Right atrium auricular region (tissue), 2 donors: ENCODE results near the gene GRIK1. TPM values are rescaled to one million over a fixed set of nuclear protein-coding genes. Genes with fewer than 3 reads are reported as not detected.

ENCODE experiments used
- DNase-seq: peaks from one replicate; pipeline ENCODE4 v3.0.0-alpha.2; 2019; ENCODE audit warnings: low spot score
- H3K27ac ChIP-seq, 2 donors: fragments of 200-600 bp; sonication (generic); 1 replicate in 1 of 2; 2 replicates in 1 of 2; pipeline ENCODE4 v1.5.1; 2016 to 2019
- H3K27me3 ChIP-seq, 2 donors: fragments of 200-600 bp; sonication (generic); one replicate each; pipeline versions ENCODE4 v1.5.1 to v1.6.0; 2017 to 2019
- H3K36me3 ChIP-seq: fragments of 200-600 bp; sonication (generic); one replicate; pipeline ENCODE4 v1.5.1; 2016
- H3K4me1 ChIP-seq, 2 donors: fragments of 200-600 bp; sonication (generic); one replicate each; pipeline versions ENCODE4 v1.5.1 to v1.6.0; 2017 to 2019
- H3K4me3 ChIP-seq, 2 donors: fragments of 200-600 bp; sonication (generic); 1 replicate in 1 of 2; 2 replicates in 1 of 2; pipeline ENCODE4 v1.5.1; 2017 to 2019; ENCODE audit warnings: mild to moderate bottlenecking in 1 of 2, moderate library complexity in 1 of 2
- H3K9me3 ChIP-seq, 2 donors: fragments of 200-600 bp; sonication (generic); one replicate each; pipeline ENCODE4 v1.5.1; 2019
- CTCF ChIP-seq, 2 donors: fragments of 200-600 bp; sonication (generic); IDR thresholded peaks; one replicate each; pipeline ENCODE4 v1.5.1; 2019; ENCODE audit warnings: antibody characterized with exemption in 2 of 2
- total RNA-seq, 2 donors: library from RNA; depleted of rRNA; stranded (reverse); fragments of >200 nt; gene quantifications; one replicate each; pipeline ENCODE4 v1.1.0, GENCODE V29; 2016

GRIK1 gene
- total RNA-seq, 2 donors from 2014 or later: not detected

GRCh38 chr21:29710498-29710897, 229.3 kb downstream of the GRIK1 start:
- H3K27me3 ChIP-seq: no peaks in the 10 kb centered on the region
- H3K27ac ChIP-seq: no peak overlapping the region
- H3K9me3 ChIP-seq: no peaks in the 10 kb centered on the region
- no peak for DNase-seq
- H3K4me3 ChIP-seq: no peak overlapping the region
- no peaks in the 10 kb centered on the region for H3K36me3 ChIP-seq
- no peaks in the 10 kb centered on the region for H3K4me1 ChIP-seq
- no peak for TF ChIP-seq CTCF (IDR thresholded peaks at IDR 0.05)

- H3K4me3 ChIP-seq: no peak overlapping the region
Observed at GRCh38 chr21:29708401-29708800, 231.4 kb downstream of the GRIK1 start.

DNA sequence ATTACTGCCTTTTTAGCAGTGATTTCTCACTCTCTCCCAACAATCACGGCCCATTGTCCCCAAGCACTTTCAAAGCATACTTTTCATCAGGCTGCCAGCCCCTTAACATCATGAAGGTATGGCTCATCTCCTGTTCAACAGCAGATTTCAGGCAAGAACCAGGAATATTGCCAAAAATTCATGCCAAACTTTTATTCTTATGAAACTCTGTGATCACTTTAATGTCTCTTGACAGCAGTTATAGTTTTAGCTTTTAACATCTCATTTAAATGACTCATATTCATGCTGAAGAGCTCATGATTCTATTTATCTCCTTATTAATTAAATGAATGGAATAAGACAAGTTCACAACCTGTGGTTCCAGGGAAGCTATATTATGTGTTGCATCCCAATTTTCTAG, 235.1 kb downstream of the GRIK1 start:
- no peak for TF ChIP-seq CTCF (IDR thresholded peaks at IDR 0.05)
- no peaks in the 10 kb centered on the region for H3K27me3 ChIP-seq

More at GRCh38 chr21:29708401-29708800, 231.4 kb downstream of the GRIK1 start:
- Histone ChIP-seq H3K9me3 (no peaks in the 10 kb centered on the region), H3K36me3 (no peaks in the 10 kb centered on the region), H3K27me3 (no peaks in the 10 kb centered on the region), H3K27ac (no peak overlapping the region), H3K4me1 (no peaks in the 10 kb centered on the region)
- no peak for TF ChIP-seq CTCF (IDR thresholded peaks at IDR 0.05)
- DNase-seq: no peak

DNA sequence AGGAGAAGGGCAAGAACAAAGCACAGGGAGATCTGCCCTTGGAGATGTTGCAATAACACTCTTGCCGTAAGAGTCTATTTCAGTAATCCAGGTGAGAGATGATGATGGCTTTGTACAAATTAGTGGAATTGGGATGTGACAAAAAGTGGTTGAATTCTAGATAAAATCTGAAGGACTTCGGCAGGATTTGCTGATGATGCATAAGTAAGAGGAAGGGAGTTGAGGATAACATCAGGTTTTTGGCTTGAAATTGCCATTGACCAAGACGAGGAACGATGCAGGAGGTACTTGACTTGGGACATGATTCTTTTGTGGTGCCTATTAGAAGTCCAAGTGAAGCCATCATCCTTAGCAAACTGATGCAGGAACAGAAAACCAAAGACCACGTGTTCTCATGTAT, 238.1 kb downstream of the GRIK1 start:
- Histone ChIP-seq H3K36me3 (no peaks in the 10 kb centered on the region), H3K27me3 (no peaks in the 10 kb centered on the region), H3K9me3 (no peaks in the 10 kb centered on the region), H3K27ac (no peak overlapping the region), H3K4me1 (no peaks in the 10 kb centered on the region), H3K4me3 (no peak overlapping the region)
- TF ChIP-seq CTCF (IDR thresholded peaks at IDR 0.05): no peak
- DNase-seq: no peak

More for the DNA sequence above, 235.1 kb downstream of the GRIK1 start:
- Histone ChIP-seq H3K4me3 (no peak overlapping the region), H3K36me3 (no peaks in the 10 kb centered on the region), H3K4me1 (no peaks in the 10 kb centered on the region), H3K27ac (no peak overlapping the region), H3K9me3 (no peaks in the 10 kb centered on the region)
- DNase-seq: no peak

- Histone ChIP-seq H3K4me1 (no peaks in the 10 kb centered on the region), H3K36me3 (no peaks in the 10 kb centered on the region), H3K9me3 (no peaks in the 10 kb centered on the region), H3K4me3 (no peak overlapping the region), H3K27ac (no peak overlapping the region), H3K27me3 (no peaks in the 10 kb centered on the region)
- no peak for DNase-seq
- TF ChIP-seq CTCF (IDR thresholded peaks at IDR 0.05): no peak
Observed at GRCh38 chr21:29697555-29698193, 242.1 kb downstream of the GRIK1 start.

DNA sequence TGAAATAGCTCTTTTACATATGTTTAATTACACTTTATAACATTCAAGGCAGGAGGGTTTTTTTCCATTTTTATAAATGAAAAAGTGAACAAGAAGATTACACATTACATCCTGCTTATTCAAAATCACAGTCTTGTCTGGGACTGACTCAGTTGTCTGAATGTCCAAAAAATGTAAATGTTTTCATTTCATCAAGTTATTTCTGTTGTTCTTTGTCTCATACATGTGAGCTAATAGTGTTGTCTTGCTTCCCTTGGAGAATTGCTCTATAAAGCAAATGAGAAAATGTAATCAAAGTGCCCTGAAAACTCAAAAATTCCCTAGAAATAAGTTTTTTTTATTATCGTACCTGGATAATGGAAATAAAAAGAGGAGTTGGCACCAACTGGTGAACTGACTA, 242.9 kb downstream of the GRIK1 start:
- no peak overlapping the region for H3K4me3 ChIP-seq
- H3K27ac ChIP-seq: no peak overlapping the region
- DNase-seq: no peak
- H3K9me3 ChIP-seq: no peaks in the 10 kb centered on the region
- H3K27me3 ChIP-seq: no peaks in the 10 kb centered on the region
- TF ChIP-seq CTCF (IDR thresholded peaks at IDR 0.05): no peak
- no peaks in the 10 kb centered on the region for H3K4me1 ChIP-seq
- no peaks in the 10 kb centered on the region for H3K36me3 ChIP-seq
